ENCODE measurements around the gene ATXN10. TPM values are rescaled to one million over a fixed set of nuclear protein-coding genes. Genes with fewer than 3 reads are reported as not detected.

Gene ATXN10
- total RNA-seq, 1 donor from 2014 or later = 117 TPM

DNA sequence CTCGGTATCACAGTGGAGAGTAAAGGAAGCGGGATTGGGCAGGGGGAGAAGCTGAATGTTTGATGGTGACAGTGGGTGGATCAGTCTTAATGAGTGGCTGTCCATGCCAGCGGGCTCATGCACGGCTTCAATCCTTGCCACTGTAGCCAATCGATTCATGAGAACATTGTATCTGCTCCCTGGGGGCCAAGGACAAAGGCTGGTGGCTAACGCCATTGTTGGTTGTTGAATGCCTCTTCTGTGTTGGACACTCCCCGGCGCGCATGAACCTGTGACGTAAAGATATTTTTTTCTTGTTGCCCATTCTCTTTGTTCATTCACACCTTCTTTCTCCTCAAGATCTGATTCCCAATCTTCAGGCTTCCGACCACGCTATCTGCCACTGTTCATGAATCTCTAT is 20.9 kb upstream of the ATXN10 start:
- Mint-ChIP-seq H3K4me1 (ENCODE audit: low read depth) (peaks cover 3% of the 10 kb centered on the region), H3K4me3 (ENCODE audit: unreplicated experiment) (no peak overlapping the region), H3K27ac (ENCODE audit: unreplicated experiment) (no peak overlapping the region), H3K36me3 (ENCODE audit: low read depth) (no peaks in the 10 kb centered on the region), H3K27me3 (ENCODE audit: low read depth) (peaks cover 20% of the 10 kb centered on the region), H3K9me3 (ENCODE audit: low read depth) (no peaks in the 10 kb centered on the region)
- no peak for DNase-seq (ENCODE audit: low spot score)
- TF ChIP-seq, protein P1, sequence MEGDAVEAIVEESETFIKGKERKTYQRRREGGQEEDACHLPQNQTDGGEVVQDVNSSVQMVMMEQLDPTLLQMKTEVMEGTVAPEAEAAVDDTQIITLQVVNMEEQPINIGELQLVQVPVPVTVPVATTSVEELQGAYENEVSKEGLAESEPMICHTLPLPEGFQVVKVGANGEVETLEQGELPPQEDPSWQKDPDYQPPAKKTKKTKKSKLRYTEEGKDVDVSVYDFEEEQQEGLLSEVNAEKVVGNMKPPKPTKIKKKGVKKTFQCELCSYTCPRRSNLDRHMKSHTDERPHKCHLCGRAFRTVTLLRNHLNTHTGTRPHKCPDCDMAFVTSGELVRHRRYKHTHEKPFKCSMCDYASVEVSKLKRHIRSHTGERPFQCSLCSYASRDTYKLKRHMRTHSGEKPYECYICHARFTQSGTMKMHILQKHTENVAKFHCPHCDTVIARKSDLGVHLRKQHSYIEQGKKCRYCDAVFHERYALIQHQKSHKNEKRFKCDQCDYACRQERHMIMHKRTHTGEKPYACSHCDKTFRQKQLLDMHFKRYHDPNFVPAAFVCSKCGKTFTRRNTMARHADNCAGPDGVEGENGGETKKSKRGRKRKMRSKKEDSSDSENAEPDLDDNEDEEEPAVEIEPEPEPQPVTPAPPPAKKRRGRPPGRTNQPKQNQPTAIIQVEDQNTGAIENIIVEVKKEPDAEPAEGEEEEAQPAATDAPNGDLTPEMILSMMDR (IDR thresholded peaks at IDR 0.05) = no peak

DNA sequence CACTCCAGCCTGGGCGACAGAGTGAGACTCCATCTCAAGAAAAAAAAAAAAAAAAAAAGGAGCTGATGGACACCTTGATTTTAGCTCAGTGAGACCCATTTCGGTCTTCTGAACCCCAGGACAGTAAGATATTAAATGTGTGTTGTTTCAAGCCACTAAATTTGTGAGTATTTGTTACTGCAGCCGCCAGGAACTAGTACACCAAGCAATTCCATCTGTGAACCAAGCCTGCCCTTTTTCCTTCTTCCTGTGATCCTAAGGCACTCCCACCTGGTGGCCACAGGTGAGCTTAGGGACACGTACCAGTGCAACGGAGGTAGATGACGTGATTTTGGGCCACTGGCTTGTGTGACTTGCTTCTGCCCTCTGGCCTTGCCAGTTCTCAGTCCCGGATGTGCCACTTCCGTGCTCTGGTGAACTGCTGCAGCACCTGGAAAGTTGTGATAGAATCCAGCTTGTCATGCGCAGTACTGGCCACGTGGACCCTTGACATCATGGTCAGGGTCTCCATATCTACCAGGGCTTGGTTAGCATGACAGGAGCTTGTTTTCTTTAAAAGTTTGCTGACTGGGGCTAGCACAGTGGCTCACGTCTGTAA is 19.6 kb upstream of the ATXN10 start:
- Mint-ChIP-seq H3K27me3 (ENCODE audit: low read depth) (peaks cover 20% of the 10 kb centered on the region), H3K27ac (ENCODE audit: unreplicated experiment) (no peak overlapping the region), H3K36me3 (ENCODE audit: low read depth) (no peaks in the 10 kb centered on the region), H3K9me3 (ENCODE audit: low read depth) (no peaks in the 10 kb centered on the region), H3K4me1 (ENCODE audit: low read depth) (no peaks in the 10 kb centered on the region), H3K4me3 (ENCODE audit: unreplicated experiment) (no peak overlapping the region)
- TF ChIP-seq, protein P1 (IDR thresholded peaks at IDR 0.05) = no peak
- DNase-seq (ENCODE audit: low spot score) = no peak

DNA sequence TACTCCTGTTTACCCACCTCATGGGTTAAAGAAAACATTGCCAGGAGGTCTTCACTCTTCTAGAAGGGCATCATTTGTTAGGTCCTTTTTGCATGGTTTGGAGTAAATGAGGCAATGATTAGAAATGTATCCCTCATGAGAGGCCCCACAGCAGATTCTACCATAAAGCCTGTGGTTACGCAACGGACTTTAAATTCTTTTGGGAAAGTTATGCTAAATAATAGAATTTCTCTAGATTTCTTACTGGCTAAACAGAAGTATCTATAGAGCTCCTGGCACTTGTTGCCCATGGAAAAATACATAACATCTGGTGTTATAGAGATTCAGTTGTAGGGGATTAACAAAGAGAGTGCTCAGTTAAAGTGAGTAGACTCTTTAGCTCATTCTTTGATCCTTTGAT is 15.1 kb upstream of the ATXN10 start:
- Mint-ChIP-seq H3K4me1 (ENCODE audit: low read depth) (no peaks in the 10 kb centered on the region), H3K27me3 (ENCODE audit: low read depth) (peaks cover 9% of the 10 kb centered on the region), H3K27ac (ENCODE audit: unreplicated experiment) (no peak overlapping the region), H3K4me3 (ENCODE audit: unreplicated experiment) (no peak overlapping the region), H3K9me3 (ENCODE audit: low read depth) (no peaks in the 10 kb centered on the region), H3K36me3 (ENCODE audit: low read depth) (no peaks in the 10 kb centered on the region)
- no peak for DNase-seq (ENCODE audit: low spot score)
- TF ChIP-seq, protein P1 (IDR thresholded peaks at IDR 0.05) = no peak

DNA sequence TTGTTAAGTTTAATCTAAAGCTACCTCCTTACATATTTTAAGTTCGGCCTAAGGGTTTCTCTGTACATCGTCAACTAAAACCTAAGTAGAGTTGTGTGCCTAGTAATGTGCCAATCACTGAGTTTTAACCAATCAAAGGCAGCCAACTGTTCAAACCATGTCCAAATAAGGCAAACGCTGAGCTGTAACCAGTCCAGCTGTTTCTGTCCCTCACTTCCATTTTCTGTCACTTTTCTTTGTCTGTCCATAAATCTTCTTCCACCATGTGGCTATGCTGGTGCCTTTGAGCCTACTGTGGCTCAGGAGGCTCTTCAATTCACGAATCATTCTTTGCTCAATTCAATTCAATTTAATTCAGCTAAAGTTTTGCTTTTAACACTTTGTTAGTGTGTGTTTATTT is 13.9 kb upstream of the ATXN10 start:
- peaks cover 6% of the 10 kb centered on the region for H3K27me3 Mint-ChIP-seq (ENCODE audit: low read depth)
- H3K9me3 Mint-ChIP-seq (ENCODE audit: low read depth) = peaks cover 6% of the 10 kb centered on the region
- TF ChIP-seq, protein P1 (IDR thresholded peaks at IDR 0.05) = no peak
- no peak overlapping the region for H3K27ac Mint-ChIP-seq (ENCODE audit: unreplicated experiment)
- H3K4me3 Mint-ChIP-seq (ENCODE audit: unreplicated experiment) = no peak overlapping the region
- H3K4me1 Mint-ChIP-seq (ENCODE audit: low read depth) = no peaks in the 10 kb centered on the region
- DNase-seq (ENCODE audit: low spot score) = no peak
- no peaks in the 10 kb centered on the region for H3K36me3 Mint-ChIP-seq (ENCODE audit: low read depth)

DNA sequence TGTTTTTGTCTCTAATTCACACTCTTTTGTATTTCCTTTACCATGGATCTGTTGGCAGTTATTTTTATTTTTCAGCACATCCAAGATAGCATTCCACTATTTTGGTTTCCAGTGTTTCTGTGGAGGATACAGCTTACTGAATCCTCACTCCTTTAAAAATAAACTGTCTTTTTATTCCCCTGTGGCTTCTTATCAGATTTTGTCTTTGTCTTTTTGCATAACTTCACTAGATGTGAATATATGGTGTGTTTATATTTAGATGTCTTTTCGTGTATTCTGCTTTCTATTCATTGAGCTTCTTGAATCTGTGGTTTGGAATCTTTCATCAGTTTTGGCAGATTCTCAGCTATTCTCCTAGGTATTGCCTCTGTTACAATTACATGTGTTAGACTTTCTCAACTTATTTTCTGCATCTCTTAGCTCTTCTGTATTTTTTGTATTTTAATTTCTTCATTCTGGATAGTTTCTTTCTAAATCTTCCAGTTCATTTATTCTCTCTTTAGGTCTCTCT is 7.4 kb upstream of the ATXN10 start:
- H3K9me3 Mint-ChIP-seq (ENCODE audit: low read depth) = peaks cover 6% of the 10 kb centered on the region
- H3K36me3 Mint-ChIP-seq (ENCODE audit: low read depth) = no peaks in the 10 kb centered on the region
- no peaks in the 10 kb centered on the region for H3K4me1 Mint-ChIP-seq (ENCODE audit: low read depth)
- no peak overlapping the region for H3K27ac Mint-ChIP-seq (ENCODE audit: unreplicated experiment)
- no peak for DNase-seq (ENCODE audit: low spot score)
- no peak overlapping the region for H3K4me3 Mint-ChIP-seq (ENCODE audit: unreplicated experiment)
- peaks cover 7% of the 10 kb centered on the region for H3K27me3 Mint-ChIP-seq (ENCODE audit: low read depth)
- TF ChIP-seq, protein P1 (IDR thresholded peaks at IDR 0.05) = no peak
